Stimulated activated CD8-positive, alpha-beta memory T cell treated with anti-CD3 and anti-CD28 coated beads, Interleukin-12 subunit alpha, Interleukin-12 subunit beta, amount 100 ng/mL, for 1 hour (primary cell): ENCODE measurements around the gene DOCK6.

Source experiments
- DNase-seq: peaks from one replicate; pipeline ENCODE4 v3.0.0-alpha.2; 2020; ENCODE audit warnings: low read depth

DOCK6 gene

DNA sequence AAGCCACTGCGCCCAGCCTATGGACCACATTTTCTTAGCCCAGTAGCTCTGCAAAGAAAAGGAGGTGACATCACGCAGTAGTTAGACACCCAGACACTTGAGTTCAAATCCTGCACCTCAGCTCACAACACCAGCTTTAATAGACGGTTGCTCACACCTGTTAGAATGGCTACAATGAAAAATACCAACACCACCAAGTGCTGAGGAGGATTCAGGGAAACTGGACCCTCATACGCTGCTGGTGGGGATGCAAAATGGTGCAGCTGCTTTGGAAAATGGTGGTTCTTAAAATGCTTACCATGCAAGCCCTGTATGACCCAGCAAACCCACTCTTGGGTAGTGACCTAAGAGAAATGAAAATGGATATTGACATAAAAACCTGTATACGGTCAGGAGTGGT, 11.7 kb upstream of the DOCK6 start:
- no peak for DNase-seq

DNA sequence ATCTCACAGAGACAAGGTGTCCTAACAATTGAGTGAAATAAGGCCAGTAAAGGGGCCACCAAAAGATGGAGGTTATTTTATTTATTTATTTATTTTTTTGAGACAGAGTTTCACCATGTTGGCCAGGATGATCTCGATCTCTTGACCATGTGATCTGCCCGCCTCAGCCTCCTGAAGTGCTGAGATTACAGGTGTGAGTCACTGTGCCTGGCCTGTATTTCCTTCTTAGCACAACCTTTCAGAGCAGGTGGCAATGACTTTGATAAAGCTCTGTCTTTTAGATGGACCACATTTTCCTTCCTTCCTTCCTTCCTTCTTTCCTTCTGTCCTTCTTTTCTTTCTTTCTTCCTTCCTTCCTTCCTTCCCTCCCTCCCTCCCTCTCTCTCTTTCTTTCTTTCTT, 11.0 kb upstream of the DOCK6 start:
- DNase-seq, result no peak

DNA sequence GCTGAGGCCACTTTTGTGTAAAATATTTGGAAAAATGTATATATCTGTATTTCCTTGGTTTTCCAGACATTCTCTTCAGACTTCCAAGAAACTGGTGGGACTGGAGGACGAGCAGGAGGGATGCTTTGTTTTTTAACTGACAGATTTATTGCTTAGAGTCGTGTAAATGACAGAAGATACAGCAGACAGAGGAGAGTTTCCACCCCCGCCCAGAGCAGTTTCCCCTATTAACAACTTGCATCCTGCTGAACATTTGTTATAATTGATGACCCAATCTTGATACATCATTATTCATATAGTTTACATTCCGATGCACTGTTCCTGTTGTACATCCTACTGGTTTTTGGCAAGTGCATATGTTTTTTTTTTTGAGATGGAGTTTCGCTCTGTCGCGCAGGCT, 7.1 kb upstream of the DOCK6 start:
- no peak for DNase-seq

DNA sequence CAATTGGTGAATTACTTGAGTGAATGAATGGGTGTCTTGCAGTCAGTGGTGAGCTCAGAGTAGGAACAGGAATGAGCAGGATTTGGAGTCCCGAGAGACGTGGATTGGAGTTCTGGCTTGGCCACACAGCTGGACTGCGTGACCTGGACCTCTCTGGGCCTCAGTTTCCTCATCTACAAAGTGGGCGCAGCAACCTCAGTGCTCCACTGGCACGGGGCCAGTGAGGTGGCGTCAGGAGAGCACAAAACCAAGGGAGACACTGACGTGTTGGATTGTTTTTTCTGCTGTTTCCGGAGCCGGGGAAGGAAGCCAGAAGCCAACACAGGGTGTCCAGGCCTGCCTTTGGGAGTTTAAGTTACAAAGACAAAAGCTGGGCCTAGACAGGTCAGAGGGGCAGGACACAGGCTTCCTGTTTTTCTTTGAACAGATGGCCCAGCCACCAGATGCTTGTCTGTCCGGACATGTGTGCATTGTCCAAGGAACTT, 6.5 kb upstream of the DOCK6 start:
- no peak for DNase-seq

DNA sequence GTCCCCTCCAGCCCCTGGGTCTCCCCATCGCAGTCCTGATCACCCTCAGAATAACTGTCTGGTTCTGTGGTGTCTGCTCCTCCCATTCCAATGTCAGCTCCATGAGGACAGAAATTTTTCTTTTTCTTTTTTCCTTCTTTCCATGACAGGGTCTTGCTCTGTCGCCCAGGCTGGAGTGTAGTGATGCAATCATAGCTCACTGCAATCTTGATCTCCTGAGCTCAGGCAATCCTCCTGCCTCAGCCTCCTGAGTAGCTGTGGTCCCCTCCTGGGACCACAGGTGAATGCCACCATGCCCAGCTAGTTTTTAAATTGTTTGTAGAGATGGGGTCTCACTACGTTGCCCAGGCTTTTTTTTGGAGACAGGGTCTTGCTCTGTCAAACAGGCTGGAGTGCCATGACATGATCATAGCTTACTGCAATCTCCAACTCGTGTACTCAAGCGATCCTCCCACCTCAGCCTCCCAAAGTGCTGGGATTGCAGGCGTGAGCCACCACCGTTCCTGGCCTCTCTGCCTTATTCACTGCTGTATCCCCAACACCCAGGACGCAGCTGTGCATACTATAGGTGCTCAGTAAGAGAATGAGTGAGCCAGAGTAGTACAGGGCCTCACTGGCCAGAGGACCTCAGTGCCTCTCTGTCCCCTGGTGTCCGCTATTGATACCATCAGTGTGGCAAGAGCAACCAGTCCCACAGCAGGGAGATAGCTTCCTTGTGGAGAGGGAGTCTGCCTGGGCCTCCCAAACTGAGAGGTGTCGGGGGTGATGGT, 5.2 kb upstream of the DOCK6 start:
- DNase-seq, result no peak

DNA sequence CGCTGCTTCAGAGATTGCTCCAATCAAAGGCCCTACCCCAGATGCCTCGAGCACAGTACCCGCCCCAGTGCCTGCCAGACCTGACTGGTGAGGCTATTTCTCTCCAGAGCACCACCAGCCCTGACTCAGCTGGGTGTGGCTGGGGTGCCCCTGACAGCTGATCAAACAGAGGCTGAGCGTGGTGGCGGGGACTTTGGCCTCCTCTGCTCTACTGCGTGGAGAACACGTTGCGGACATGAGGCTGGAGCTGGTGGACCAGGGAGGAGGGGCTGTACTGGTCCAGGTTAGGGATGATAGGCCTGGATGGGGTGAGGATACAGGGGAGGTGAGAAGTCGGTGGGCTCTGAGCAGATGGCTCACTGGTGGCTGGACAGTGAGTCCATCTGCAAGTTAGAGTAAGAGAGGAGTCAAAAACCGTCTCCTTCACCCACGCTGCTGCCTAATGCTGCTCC, 3.5 kb upstream of the DOCK6 start:
- no peak for DNase-seq

DNA sequence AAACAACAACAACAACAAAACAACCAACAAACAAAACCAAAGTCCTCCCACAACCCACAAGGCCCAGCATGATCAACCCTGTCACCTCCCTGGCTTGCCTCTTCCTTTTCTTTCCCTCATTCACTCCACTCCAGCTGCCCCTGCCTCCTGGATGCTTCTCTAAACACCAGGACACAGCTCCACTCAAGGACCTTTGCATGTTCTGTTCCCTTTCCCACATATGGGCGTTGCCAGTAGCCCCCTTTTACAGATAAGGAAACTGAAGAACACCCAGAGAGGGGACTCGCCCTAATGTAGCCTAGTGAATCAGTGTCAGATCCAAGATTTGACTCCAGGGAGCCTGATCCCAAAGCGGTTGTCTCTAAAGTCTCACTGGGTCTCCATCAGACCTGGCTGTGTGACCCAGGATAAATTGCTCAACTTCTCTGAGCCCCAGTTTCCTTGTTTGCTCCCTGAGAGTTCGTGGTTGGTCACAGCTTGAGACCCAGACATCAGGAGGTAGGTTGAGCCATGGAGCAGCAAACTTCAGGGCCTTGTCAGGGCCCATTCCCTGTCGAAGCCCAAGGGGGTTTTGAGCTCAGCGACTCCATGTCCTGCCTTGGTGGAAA, 3.0 kb upstream of the DOCK6 start:
- DNase-seq, result no peak

DNA sequence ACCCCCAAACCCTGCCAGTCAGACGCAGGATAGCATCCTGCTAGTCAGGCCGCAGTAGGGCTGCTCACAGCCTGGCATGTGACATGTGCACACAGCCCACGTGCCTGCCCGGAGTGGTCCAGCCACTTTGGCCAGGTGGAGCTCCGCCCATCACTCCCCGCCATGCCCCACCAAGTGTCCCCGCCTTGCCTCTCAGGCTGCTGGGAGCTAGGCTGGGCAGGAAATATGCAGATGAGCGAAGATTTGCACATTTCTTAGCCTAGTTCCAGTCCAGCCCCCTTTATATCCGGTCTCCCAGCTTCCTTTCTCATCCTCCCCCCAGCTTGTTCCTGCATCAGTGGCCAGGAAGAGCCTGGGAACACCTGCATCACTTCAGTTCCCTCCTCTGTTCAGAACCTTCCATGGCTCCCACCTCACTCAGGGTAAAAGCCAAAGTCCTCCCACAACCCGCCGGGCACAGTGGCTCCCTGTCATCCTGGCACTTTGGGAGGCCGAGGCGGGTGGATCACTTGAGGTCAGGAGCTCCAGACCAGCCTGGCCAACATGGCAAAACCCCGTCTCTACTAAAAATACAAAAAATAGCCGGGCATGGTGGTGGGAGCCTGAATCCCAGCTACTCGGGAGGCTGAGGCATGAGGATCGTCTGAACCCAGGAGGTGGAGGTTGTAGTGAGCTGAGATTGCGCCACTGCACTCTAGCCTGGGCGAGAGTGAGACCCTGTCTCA, 2.3 kb upstream of the DOCK6 start:
- no peak for DNase-seq

DNA sequence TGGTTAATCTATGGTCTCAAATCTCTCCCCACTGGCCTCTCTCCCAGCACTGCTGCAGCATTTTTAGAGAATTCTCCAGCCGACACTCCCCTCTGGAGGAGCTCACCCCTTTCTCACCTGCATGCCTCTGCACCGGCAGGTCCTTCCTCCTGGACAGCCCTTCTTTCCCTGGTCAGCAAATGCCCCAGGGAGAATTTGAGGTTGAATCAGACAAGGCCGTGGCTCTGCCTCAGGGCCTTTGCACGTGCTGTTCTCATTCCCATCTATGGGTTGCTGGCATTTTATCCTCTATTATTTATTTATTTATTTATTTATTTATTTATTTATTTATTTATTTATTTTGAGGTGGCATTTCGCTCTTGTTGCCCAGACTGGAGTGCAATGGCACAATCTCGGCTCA, 1.4 kb upstream of the DOCK6 start:
- no peak for DNase-seq

DNA sequence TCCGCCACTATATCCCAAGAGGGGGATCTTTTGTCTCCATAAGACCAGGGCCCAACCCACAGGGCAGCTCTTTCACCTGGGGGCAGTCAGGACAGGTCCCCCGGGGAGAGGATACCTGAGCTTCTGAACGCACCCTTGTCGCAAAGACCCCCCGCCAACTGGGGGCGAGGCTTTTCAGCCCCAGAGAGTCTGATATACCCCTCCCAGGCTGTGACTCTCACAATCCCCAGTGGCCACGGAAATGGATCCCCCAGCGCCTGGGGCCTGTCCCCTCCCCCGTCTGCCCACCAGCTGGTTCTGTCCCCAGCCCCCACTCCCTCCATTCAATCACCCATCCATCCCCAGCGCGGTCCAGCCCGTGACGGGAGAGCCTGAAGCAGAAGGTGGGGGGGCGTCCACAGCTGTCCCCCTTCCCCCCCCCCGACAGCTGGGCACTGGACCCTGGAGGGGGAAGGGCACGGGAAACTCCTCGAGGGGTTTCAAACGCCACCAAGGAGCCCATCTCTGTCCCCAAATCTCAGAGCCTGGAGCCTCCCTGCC, 823 bp downstream of the DOCK6 start:
- DNase-seq, result no peak

DNA sequence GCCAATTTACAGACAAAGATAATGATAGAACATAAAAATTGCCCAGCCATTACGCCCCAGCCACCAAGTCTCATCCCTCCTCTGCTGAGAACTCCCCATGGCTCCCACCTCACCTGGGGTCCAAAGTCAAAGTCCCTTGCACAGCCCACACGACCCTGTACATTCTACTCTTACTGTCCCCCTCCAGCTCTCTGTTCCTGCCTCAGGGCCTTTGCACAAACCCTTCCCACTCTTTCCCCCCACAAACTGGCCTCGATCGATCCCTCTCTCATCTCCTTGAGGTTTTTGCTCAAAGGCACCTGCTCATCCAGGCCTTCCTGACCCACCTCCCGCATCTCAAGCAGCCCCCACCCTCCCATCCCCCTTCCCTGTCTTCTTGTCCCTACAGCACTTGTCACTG, 1.3 kb downstream of the DOCK6 start:
- DNase-seq, result no peak

DNA sequence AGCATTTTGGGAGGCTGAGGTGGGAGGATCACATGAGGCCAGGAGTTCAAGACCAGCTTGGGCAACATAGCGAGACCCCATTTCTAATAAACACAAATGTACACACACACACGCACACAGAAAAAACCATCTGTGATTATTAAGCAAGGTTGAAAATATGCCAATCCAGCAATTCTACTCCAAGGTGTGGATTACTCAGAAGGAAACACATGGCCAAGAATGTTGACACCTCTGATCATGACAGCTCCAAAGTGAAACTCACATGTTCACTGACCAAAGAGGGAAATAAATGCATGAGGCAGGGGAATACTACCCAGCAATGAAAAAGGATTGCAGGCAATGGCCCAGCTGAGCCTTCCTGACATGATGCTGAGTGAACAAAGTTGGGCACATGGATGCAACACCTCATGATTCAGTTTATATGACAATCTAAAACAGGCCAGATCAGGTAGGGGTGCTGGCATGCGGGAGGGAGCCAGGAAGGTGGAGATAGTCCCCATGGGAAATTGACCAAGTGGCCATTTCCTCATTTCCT, 4.4 kb downstream of the DOCK6 start:
- DNase-seq, result no peak

DNA sequence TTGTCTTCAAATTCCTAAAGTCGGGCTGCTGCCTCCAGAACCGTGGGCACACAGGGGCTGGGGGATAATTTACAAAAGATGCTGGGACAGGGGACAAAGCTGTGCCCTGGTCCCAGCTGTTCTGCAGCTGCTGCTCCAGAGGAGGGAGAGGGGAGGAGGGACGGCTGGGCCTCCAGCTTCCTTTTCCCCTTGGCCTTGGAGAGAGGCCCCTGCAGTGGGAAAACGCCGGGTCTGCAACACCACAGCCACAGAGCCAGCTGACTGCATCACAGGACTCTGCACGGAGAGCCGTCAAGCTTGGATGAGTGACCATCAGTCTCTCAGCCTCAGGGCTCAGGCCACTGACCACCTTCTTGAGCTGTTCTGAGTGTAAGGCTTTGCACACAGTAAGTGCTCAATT, 6.1 kb downstream of the DOCK6 start:
- no peak for DNase-seq

DNA sequence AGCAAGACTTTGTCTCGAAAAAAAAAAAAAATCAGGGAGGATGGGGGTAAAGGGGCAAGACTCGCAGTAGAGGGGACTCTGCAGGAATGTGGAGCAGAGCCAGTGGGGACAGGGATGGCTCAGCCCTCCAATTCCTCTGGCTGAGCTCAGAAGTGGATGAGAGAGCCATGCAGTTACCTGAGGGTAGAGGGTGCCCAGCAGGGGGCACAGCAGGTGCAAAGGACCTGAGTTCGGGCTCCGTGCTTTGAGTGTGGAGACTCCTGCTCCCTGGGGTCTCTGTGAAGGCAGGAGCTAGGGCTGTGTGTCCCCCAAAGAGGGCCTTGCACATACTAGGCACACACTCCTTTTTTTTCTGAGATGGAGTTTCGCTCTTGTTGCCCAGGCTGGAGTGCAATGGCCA, 7.7 kb downstream of the DOCK6 start:
- DNase-seq, result no peak

DNA sequence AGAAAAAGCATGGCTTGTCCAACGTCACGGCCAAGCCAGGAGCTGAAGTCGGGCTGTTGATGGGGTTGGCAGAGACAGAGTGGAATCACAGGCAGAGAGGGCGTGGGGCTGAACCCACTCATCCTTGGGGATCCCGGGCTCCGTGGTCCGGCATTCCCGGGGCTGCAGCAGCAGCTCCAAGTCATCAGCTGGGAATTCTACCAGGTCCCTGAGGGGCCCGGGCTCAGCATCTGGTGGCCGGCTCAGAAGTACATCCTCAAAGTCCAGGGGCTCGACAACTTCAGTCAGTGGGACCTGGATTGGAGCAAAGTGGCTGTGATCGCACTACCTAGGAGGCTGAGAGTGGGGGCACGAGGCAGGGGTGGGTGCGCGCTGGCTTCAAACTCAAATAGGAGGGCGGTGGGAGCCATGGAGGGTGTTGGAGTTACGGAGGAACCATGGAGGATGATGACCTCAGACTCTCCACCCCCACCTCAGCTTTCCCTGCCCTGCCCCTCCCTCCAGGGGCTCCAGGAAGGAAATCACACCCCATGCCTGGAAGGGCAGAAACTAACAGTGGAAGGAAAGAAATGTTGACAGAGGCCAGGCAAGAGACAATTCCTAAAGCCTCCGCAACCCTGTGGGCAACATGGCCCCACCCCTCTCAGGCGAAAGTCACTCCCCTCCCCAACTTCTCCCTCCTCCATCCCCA, 9.5 kb downstream of the DOCK6 start:
- DNase-seq, result no peak

DNA sequence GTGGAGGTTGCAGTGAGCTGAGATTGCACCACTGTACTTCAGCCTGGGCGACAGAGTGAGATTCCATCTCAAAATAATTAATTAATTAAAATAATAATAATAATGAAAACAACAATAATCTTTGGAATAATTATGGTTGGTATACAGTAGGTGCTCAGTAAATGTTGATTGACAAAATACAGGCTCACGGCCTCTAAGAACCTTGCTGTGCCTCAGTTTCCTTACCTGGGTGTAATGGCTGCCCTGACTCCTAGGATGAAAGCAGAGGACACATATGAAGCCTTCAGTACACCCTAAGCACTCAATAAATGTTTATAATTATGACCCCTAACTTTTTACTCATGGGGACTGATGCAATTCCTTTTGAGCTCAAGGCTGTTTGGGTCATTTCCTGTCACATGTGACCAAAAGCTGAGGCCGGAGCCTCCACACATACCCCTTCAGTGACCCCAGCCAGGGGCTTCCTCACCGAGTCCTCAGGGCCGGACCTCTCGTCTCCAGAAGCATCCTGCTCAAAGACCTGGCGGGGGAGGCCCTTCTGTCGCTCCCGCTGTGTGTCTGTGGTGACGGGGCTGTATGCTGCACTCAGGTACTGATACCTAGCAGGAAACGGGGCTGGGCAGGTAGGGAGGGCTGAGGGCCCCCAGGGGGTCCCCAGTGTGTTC, 10.5 kb downstream of the DOCK6 start:
- DNase-seq, result no peak

DNA sequence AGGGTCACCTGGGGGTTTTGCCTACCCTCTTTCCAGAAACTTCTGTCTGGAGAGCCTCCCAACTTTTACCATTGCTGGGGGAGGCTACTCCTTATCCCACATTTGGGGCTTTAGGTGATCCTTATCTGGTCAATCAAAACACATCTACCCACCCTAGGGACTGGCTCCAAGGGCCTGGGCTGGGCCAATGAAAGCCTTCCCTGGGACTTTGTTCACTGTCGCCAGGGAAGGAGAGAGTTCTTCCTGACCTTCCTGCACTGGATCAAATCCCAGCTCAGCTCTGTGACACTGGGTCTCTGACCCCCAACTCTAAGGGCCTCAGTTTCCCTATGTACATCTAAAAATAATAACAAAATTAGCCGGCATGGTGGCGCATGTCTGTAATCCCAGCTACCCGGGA, 11.1 kb downstream of the DOCK6 start:
- no peak for DNase-seq

DNA sequence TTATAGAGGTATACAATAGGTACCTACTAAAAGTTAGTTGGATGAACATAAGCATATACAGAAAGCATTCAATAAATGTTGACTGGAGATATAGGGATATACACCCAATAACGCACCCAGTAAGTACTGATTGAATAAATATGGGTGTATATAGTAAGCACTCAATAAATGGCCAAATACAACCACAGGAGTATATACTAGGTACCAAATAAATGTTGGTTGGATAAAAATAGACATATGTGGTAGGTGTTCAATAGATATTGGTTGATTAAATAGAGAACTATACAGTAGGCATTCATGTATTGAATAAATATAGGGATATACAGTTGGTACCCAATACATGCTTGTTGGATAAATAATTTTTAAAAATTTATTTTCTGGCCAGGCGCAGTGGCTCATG, 13.5 kb downstream of the DOCK6 start:
- DNase-seq, result no peak

DNA sequence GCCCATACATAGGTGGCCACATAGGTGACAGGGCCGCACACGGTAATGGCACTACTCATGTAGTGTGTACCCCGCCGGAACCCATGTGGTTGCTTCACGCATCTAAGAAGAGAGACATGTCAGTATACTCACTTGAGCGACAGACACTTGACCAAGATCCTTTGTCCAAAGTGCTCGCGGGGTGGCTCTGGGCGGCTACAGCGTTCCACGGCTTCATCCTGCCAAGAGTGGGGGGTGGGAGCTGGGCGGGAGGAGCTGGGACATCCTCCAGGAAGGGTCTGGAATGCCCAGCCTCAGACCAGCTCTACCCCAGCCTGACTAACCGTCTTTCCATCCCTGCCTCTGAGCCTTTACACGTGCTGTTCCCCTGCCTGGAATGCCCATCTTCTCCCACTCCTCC, 14.4 kb downstream of the DOCK6 start:
- no peak for DNase-seq

DNA sequence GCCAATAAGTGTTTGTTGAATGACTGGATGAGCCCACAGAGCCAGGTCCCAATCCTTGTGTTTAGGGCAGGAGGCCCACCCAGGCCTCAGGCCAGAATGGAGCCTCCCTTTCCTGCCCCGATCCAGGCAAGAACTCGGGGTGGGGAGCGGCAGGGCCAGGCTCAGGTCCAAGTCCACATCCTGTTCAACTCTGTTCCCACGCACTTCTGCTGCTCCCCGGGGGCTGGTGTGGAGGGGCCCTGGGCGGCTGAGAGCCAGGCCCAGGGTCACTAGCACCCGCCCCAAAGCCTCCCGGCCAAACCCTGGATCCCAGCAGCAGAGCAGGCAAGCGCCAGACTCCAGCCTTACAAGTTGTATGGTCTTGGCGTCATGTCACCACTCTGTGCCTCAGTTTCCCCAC, 14.9 kb downstream of the DOCK6 start:
- no peak for DNase-seq

DNA sequence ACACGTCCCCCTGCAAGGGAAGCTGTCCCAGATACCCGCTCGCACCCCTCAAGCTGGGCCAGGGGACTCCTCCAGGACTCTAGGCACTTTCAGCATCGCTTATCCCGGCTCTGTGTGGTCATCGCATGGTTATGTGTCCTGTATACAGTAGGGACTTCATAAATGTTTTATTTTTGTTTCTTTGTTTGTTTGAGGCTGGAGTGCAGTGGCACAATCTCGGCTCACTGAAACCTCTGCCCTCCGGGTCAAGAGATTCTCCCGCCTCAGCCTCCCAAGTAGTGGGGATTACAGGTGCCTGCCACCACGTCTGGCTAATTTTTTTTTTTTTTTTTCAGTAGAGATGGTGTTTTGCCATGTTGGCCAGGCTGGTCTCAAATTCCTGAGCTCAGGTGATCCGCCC, 15.4 kb downstream of the DOCK6 start:
- no peak for DNase-seq
